Keratinocyte (primary cell): Measurements from ENCODE around the gene USP49.

ENCODE experiments used
- EZH2 ChIP-seq: IDR thresholded peaks from one replicate; pipeline ENCODE4 v1.6.1; 2012; ENCODE audit warnings: inconsistent platforms, mild to moderate bottlenecking, low read length, moderate library complexity
- TF ChIP-seq, protein P1 (sequence below), 3 experiments: IDR thresholded peaks in 1 of 3; conservative IDR thresholded peaks in 1 of 3; optimal IDR thresholded peaks in 1 of 3; 2 replicates in 2 of 3; 3 replicates in 1 of 3; pipeline versions ENCODE3 to v1.5.1; 2011; ENCODE audit warnings: low read length in 3 of 3, mild to moderate bottlenecking in 3 of 3, moderate library complexity in 2 of 3, control low read depth in 1 of 3, inconsistent platforms in 1 of 3; ENCODE audit not compliant: insufficient read depth in 2 of 3; ENCODE audit errors: extremely low read depth in 1 of 3

DNA sequence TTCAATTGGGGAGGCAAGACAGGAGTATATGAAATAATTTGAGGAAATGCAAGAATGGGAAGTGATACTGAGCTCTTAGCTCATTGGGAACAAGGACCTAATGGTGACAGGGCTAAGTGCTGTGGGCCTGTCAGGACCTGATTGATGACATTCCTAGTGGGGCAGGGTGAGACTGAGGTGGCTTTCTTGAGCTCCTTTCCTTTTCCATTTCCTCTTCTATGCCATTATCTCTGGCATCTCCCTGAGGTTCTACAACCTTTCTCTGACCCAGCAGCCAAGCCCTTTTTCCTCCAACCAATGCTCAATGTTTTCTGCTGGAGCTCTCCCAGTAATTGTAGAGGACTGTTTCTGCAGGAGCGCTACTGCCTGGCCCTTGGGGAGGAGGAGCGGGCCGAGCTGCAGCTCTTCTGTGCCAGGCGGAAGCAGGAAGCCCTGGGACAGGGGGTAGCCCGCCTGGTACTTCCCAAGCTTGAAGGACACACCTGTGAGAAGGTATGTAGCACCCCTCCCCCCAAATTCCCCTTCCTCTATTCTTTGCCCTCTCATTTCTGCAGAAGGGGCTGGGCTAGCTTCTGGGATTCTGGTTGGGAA lies 110.5 kb downstream of the USP49 start:
- TF ChIP-seq, protein P1, sequence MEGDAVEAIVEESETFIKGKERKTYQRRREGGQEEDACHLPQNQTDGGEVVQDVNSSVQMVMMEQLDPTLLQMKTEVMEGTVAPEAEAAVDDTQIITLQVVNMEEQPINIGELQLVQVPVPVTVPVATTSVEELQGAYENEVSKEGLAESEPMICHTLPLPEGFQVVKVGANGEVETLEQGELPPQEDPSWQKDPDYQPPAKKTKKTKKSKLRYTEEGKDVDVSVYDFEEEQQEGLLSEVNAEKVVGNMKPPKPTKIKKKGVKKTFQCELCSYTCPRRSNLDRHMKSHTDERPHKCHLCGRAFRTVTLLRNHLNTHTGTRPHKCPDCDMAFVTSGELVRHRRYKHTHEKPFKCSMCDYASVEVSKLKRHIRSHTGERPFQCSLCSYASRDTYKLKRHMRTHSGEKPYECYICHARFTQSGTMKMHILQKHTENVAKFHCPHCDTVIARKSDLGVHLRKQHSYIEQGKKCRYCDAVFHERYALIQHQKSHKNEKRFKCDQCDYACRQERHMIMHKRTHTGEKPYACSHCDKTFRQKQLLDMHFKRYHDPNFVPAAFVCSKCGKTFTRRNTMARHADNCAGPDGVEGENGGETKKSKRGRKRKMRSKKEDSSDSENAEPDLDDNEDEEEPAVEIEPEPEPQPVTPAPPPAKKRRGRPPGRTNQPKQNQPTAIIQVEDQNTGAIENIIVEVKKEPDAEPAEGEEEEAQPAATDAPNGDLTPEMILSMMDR (optimal IDR thresholded peaks at IDR 0.05 in 1 of 3, IDR thresholded peaks at IDR 0.05 in 1 of 3, conservative IDR thresholded peaks at IDR 0.05 in 1 of 3; ENCODE audit: extremely low read depth in 1 of 3, insufficient read depth in 2 of 3, low read length in 3 of 3), result no peak
- TF ChIP-seq EZH2, result no peak
